Ishikawa (cell line): Measurements from ENCODE around the gene TEAD1.

Experiments
- CEBPB ChIP-seq: IDR thresholded peaks from 2 replicates; pipeline ENCODE4 v1.6.1; 2012
- CREB1 ChIP-seq: IDR thresholded peaks from 2 replicates; pipeline ENCODE4 v1.6.1; 2012; ENCODE audit warnings: low read depth
- EGR1 ChIP-seq: IDR thresholded peaks from 2 replicates; pipeline ENCODE4 v1.6.1; 2012
- EP300 ChIP-seq: IDR thresholded peaks from 2 replicates; pipeline ENCODE4 v1.6.1; 2012; ENCODE audit warnings: borderline replicate concordance
- FOXM1 ChIP-seq: IDR thresholded peaks from 2 replicates; pipeline ENCODE4 v1.6.1; 2012; ENCODE audit warnings: low read depth, borderline replicate concordance
- MAX ChIP-seq: IDR thresholded peaks from 2 replicates; pipeline ENCODE4 v1.6.1; 2012
- NFIC ChIP-seq: IDR thresholded peaks from 2 replicates; pipeline ENCODE4 v1.6.1; 2012
- RAD21 ChIP-seq: IDR thresholded peaks from 2 replicates; pipeline ENCODE4 v1.6.1; 2012; ENCODE audit warnings: low read depth
- REST ChIP-seq: IDR thresholded peaks from 2 replicates; pipeline ENCODE4 v1.6.1; 2012; ENCODE audit warnings: low read depth, mild to moderate bottlenecking
- TAF1 ChIP-seq: IDR thresholded peaks from 2 replicates; pipeline ENCODE4 v1.6.1; 2012; ENCODE audit warnings: low read depth, mild to moderate bottlenecking
- TCF12 ChIP-seq: IDR thresholded peaks from 2 replicates; pipeline ENCODE4 v1.6.1; 2012; ENCODE audit warnings: low read depth
- TEAD4 ChIP-seq: IDR thresholded peaks from 2 replicates; pipeline ENCODE4 v1.6.1; 2012
- USF1 ChIP-seq: IDR thresholded peaks from 2 replicates; pipeline ENCODE4 v1.6.1; 2012
- YY1 ChIP-seq: IDR thresholded peaks from 2 replicates; pipeline ENCODE4 v1.6.1; 2012; ENCODE audit warnings: low read depth
- ZBTB7A ChIP-seq: IDR thresholded peaks from 2 replicates; pipeline ENCODE4 v1.6.1; 2012; ENCODE audit warnings: low read depth

TEAD1 gene

GRCh38 chr11:12723421-12724300, 49.4 kb downstream of the TEAD1 start:
- TF ChIP-seq NFIC (peak; percentile 88), EGR1 (no peak), TAF1 (no peak), REST (no peak), ZBTB7A (no peak), CREB1 (no peak), MAX (peak; percentile 70), TEAD4 (peak; percentile 97), EP300 (peak; percentile 90; the same call in 1 of the 2 replicates), RAD21 (peak; percentile 13; the same call in 1 of the 2 replicates), USF1 (no peak), YY1 (0 out of 2 replicates have a peak, but pooled peaks have one; percentile 25), CEBPB (peak; percentile 54), TCF12 (peak; percentile 92), FOXM1 (peak; percentile 84)

GRCh38 chr11:12724301-12725054, 50.3 kb downstream of the TEAD1 start:
- TF ChIP-seq TCF12 (peak; percentile 90), USF1 (no peak), YY1 (peak; percentile 41; the same call in 1 of the 2 replicates), NFIC (peak; percentile 71), ZBTB7A (no peak), RAD21 (peak; percentile 16; the same call in 1 of the 2 replicates), TEAD4 (peak; percentile 63; the same call in 1 of the 2 replicates), MAX (peak; percentile 74), CEBPB (no peak), FOXM1 (peak; percentile 83; the same call in 1 of the 2 replicates), EP300 (no peak; the same call in 1 of the 2 replicates), EGR1 (no peak)

- no peak for TF ChIP-seq ZBTB7A
- no peak for TF ChIP-seq TEAD4
- no peak for TF ChIP-seq EGR1
- TF ChIP-seq CREB1, result no peak
- TF ChIP-seq RAD21, result no peak
- TF ChIP-seq FOXM1, result no peak
- no peak for TF ChIP-seq MAX
- TF ChIP-seq REST, result no peak
Observed at GRCh38 chr11:12725055-12725862, 51.0 kb downstream of the TEAD1 start.

GRCh38 chr11:12725863-12726682, 51.9 kb downstream of the TEAD1 start:
- no peak for TF ChIP-seq ZBTB7A
- no peak for TF ChIP-seq NFIC
- no peak for TF ChIP-seq YY1
- TF ChIP-seq EP300, result no peak
- TF ChIP-seq CREB1, result no peak
- TF ChIP-seq TCF12, result no peak
- TF ChIP-seq FOXM1, result no peak
- no peak for TF ChIP-seq RAD21
